ACHN (cell line): ENCODE measurements around the gene ENTHD1.
"Not testable (repeated sequence)": the region's sequence is repeated elsewhere in the genome, so short reads cannot be mapped to it uniquely, and the experiment has no call there.

Source experiments
- DNase-seq: peaks from one replicate; pipeline ENCODE4 v3.0.0-alpha.2; 2015
- in situ Hi-C: cut with HindIII; loops from 2 replicates; pipeline ENCODE4 v1.10.0; 2017; ENCODE audit warnings: low sequenced_read_pairs, low pct_ligation_motif_present, low pct_unique_long_range_greater_than_20kb

ENTHD1 gene

GRCh38 chr22:39905687-39906086, 12.1 kb upstream of the ENTHD1 start:
- DNase-seq: no peak
- in situ Hi-C loops: no loop called here

- no peak for DNase-seq
- in situ Hi-C loops: no loop called here
These were observed 11.3 kb upstream of the ENTHD1 start for GRCh38 chr22:39904862-39905261.

GRCh38 chr22:39904024-39904423, 10.5 kb upstream of the ENTHD1 start:
- DNase-seq, in situ Hi-C loops: not testable (repeated sequence)

- in situ Hi-C loops: no loop called here
- DNase-seq: no peak
These were observed 8.1 kb upstream of the ENTHD1 start for GRCh38 chr22:39901565-39902146.

GRCh38 chr22:39900306-39901227, 7.0 kb upstream of the ENTHD1 start, which contains the start of gene GRAP2:
TSS of gene GRAP2 (plus strand) at chr22:39901084. CDS start at chr22:39947107, 46,023 bp downstream.
- in situ Hi-C loops: no loop called here
- DNase-seq: no peak

- DNase-seq: no peak
- in situ Hi-C loops: no loop called here
These were observed 5.4 kb upstream of the ENTHD1 start for GRCh38 chr22:39898997-39899396.

- in situ Hi-C loops: no loop called here
- DNase-seq: no peak
These were observed 4.3 kb upstream of the ENTHD1 start for GRCh38 chr22:39897841-39898240.

GRCh38 chr22:39896313-39896996, 2.9 kb upstream of the ENTHD1 start:
- in situ Hi-C loops: no loop called here
- DNase-seq: no peak

- in situ Hi-C loops: no loop called here
- no peak for DNase-seq
These were observed 2.1 kb upstream of the ENTHD1 start for GRCh38 chr22:39895682-39896081.

GRCh38 chr22:39894554-39895092, 1.1 kb upstream of the ENTHD1 start:
- in situ Hi-C loops: no loop called here
- DNase-seq: no peak

GRCh38 chr22:39889924-39890323, 3.6 kb downstream of the ENTHD1 start:
- DNase-seq, in situ Hi-C loops: not testable (repeated sequence)

GRCh38 chr22:39883057-39883456, 10.5 kb downstream of the ENTHD1 start:
- no peak for DNase-seq
- in situ Hi-C loops: no loop called here

GRCh38 chr22:39880722-39881121, 12.8 kb downstream of the ENTHD1 start:
- DNase-seq: no peak
- in situ Hi-C loops: no loop called here

GRCh38 chr22:39877079-39877845, 16.3 kb downstream of the ENTHD1 start:
- in situ Hi-C loops: no loop called here
- no peak for DNase-seq

- in situ Hi-C loops, DNase-seq: not testable (repeated sequence)
These were observed 18.2 kb downstream of the ENTHD1 start for GRCh38 chr22:39875176-39875885.

- in situ Hi-C loops: no loop called here
- no peak for DNase-seq
These were observed 19.6 kb downstream of the ENTHD1 start for GRCh38 chr22:39873965-39874364.

GRCh38 chr22:39872548-39872947, 21.0 kb downstream of the ENTHD1 start:
- in situ Hi-C loops: no loop called here
- no peak for DNase-seq
